ENCODE data around the gene MYL6B. TPM values are rescaled to one million over a fixed set of nuclear protein-coding genes. Genes with fewer than 3 reads are reported as not detected.

The MYL6B gene
- total RNA-seq, 1 experiment from 2014 or later = 153 TPM

- no peaks in the 10 kb centered on the region for H3K79me2 ChIP-seq (ENCODE audit: low read length)
- peak; percentile 75 for ATAC-seq
- H3K9me3 ChIP-seq (ENCODE audit: low read length) = no peaks in the 10 kb centered on the region
- no peaks in the 10 kb centered on the region for H3F3A ChIP-seq (ENCODE audit: low read length, unreplicated experiment)
- peaks cover 29% of the 10 kb centered on the region for H3K36me3 ChIP-seq (ENCODE audit: low read depth, low read length)
- H3K27me3 ChIP-seq (ENCODE audit: low read length) = no peaks in the 10 kb centered on the region
- DNase-seq = peak; percentile 64
- TF ChIP-seq, protein P1, sequence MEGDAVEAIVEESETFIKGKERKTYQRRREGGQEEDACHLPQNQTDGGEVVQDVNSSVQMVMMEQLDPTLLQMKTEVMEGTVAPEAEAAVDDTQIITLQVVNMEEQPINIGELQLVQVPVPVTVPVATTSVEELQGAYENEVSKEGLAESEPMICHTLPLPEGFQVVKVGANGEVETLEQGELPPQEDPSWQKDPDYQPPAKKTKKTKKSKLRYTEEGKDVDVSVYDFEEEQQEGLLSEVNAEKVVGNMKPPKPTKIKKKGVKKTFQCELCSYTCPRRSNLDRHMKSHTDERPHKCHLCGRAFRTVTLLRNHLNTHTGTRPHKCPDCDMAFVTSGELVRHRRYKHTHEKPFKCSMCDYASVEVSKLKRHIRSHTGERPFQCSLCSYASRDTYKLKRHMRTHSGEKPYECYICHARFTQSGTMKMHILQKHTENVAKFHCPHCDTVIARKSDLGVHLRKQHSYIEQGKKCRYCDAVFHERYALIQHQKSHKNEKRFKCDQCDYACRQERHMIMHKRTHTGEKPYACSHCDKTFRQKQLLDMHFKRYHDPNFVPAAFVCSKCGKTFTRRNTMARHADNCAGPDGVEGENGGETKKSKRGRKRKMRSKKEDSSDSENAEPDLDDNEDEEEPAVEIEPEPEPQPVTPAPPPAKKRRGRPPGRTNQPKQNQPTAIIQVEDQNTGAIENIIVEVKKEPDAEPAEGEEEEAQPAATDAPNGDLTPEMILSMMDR (conservative IDR thresholded peaks at IDR 0.05; ENCODE audit: low read depth, low read length) = peak; percentile 76
- no peak for TF ChIP-seq EZH2 (IDR thresholded peaks at IDR 0.05; ENCODE audit: low read length, unreplicated experiment)
- H3K9ac ChIP-seq (ENCODE audit: low read length) = no peak overlapping the region
- no peak overlapping the region for H3K4me2 ChIP-seq (ENCODE audit: low read length)
- no peak overlapping the region for H2AFZ ChIP-seq (ENCODE audit: low read length)
- no TSS peak for BruUV-seq (replicated peaks)
- H3K27ac ChIP-seq (ENCODE audit: low read length) = no peak overlapping the region
- H3K4me3 ChIP-seq (ENCODE audit: low read length) = no peak overlapping the region
- ChIA-PET POLR2A (ENCODE audit: unreplicated experiment) (no interaction called here), CTCF (interaction anchor here (0.6 to 1.2 kb wide), 6 partner anchors 10 to 79 kb away, joined by 3 to 6 read pairs (median 3); partner anchors contain the start of gene RNF41)
- intact Hi-C loops (cut with micrococcal nuclease) = loop anchor here (1.0 kb wide), 1 partner anchor 18 kb away; the partner anchor contains the start of gene NABP2
- no peaks in the 10 kb centered on the region for H3K9me2 ChIP-seq (replicated peaks; ENCODE audit: low read length)
- no peaks in the 10 kb centered on the region for H3K4me1 ChIP-seq (ENCODE audit: insufficient read depth, low read length)
- H4K20me1 ChIP-seq (ENCODE audit: low read length) = no peaks in the 10 kb centered on the region
Observed at GRCh38 chr12:56206452-56207166, 54.2 kb downstream of the MYL6B start.

Other genes starting within 250 kb of the MYL6B start
- gene PYM1, start 224.7 kb upstream of the MYL6B start, total RNA-seq (2014; rRNA removed) = 39.0 and 42.9 TPM in 2 replicates
- 27.2 and 41.5 TPM in 2 replicates for gene DGKA, start 221.4 kb upstream of the MYL6B start, total RNA-seq (2014; rRNA removed)
- gene PMEL, start 186.5 kb upstream of the MYL6B start, total RNA-seq (2014; rRNA removed) = 0.35 and 2.0 TPM in 2 replicates
- gene CDK2, start 185.8 kb upstream of the MYL6B start, total RNA-seq (2014; rRNA removed) = 63.0 and 68.2 TPM in 2 replicates
- gene RAB5B, start 178.5 kb upstream of the MYL6B start, total RNA-seq (2014; rRNA removed) = 48.8 and 50.6 TPM in 2 replicates
- gene SUOX, start 155.3 kb upstream of the MYL6B start, total RNA-seq (2014; rRNA removed) = 18.0 and 33.9 TPM in 2 replicates
- gene IKZF4, start 131.5 kb upstream of the MYL6B start, total RNA-seq (2014; rRNA removed) = 1.0 and 2.8 TPM in 2 replicates
- 183 and 320 TPM in 2 replicates for gene RPS26, start 110.7 kb upstream of the MYL6B start, total RNA-seq (2014; rRNA removed)
- 28.0 and 40.6 TPM in 2 replicates for gene ERBB3, start 72.4 kb upstream of the MYL6B start, total RNA-seq (2014; rRNA removed)
- gene PA2G4, start 48.0 kb upstream of the MYL6B start, total RNA-seq (2014; rRNA removed) = 391 and 406 TPM in 2 replicates
- gene RPL41, start 36.0 kb upstream of the MYL6B start, total RNA-seq (2014; rRNA removed) = 3,106 and 3,551 TPM in 2 replicates
- 4.8 and 5.6 TPM in 2 replicates for gene ZC3H10, start 34.3 kb upstream of the MYL6B start, total RNA-seq (2014; rRNA removed)
- 120 and 176 TPM in 2 replicates for gene ESYT1, start 24.3 kb upstream of the MYL6B start, total RNA-seq (2014; rRNA removed)
- gene MYL6, start 5.8 kb downstream of the MYL6B start, total RNA-seq (2014; rRNA removed) = 1,385 and 1,597 TPM in 2 replicates
- 38.4 and 39.4 TPM in 2 replicates for gene SMARCC2, start 36.9 kb downstream of the MYL6B start, total RNA-seq (2014; rRNA removed)
- 43.9 and 52.1 TPM in 2 replicates for gene RNF41, start 69.3 kb downstream of the MYL6B start, total RNA-seq (2014; rRNA removed)
- gene NABP2, start 71.8 kb downstream of the MYL6B start, total RNA-seq (2014; rRNA removed) = 91.6 and 98.6 TPM in 2 replicates
- gene SLC39A5, start 77.5 kb downstream of the MYL6B start, total RNA-seq (2014; rRNA removed) = 0.18 TPM in 1 of 2 replicates, not detected in the other
- gene ANKRD52, start 105.8 kb downstream of the MYL6B start, total RNA-seq (2014; rRNA removed) = 19.1 and 26.7 TPM in 2 replicates
- gene COQ10A, start 114.4 kb downstream of the MYL6B start, total RNA-seq (2014; rRNA removed) = 9.2 and 9.8 TPM in 2 replicates
- gene CS, start 147.7 kb downstream of the MYL6B start, total RNA-seq (2014; rRNA removed) = 182 and 199 TPM in 2 replicates
- gene CNPY2, start 163.4 kb downstream of the MYL6B start, total RNA-seq (2014; rRNA removed) = 109 and 162 TPM in 2 replicates
- 15.3 and 27.1 TPM in 2 replicates for gene PAN2, start 181.4 kb downstream of the MYL6B start, total RNA-seq (2014; rRNA removed)
- 17.5 and 18.2 TPM in 2 replicates for gene IL23A, start 186.3 kb downstream of the MYL6B start, total RNA-seq (2014; rRNA removed)
- gene STAT2, start 207.5 kb downstream of the MYL6B start, total RNA-seq (2014; rRNA removed) = 68.8 and 73.1 TPM in 2 replicates
- not detected in 2 replicates for gene APOF, start 210.3 kb downstream of the MYL6B start, total RNA-seq (2014; rRNA removed)